NB4 (cell line): ENCODE measurements around the gene LPXN.

Source experiments
- DNase-seq: peaks from one replicate; pipeline ENCODE4 v3.0.0; 2010; ENCODE audit warnings: low read depth
- H3K4me3 ChIP-seq: one replicate; pipeline ENCODE4 v1.5.1; 2011; ENCODE audit warnings: mild to moderate bottlenecking, low read depth, low read length, moderate library complexity
- MAX ChIP-seq: IDR thresholded peaks from 2 replicates; pipeline ENCODE4 v1.6.1; 2011; ENCODE audit warnings: low read depth, low read length
- MYC ChIP-seq: IDR thresholded peaks from 2 replicates; pipeline ENCODE4 v1.6.1; 2011; ENCODE audit warnings: low read depth, low read length
- POLR2A ChIP-seq: IDR thresholded peaks from 2 replicates; pipeline ENCODE4 v1.6.1; 2011; ENCODE audit warnings: mild to moderate bottlenecking; ENCODE audit not compliant: insufficient read length; ENCODE audit errors: extremely low read depth
- TF ChIP-seq, protein P1 (sequence below): IDR thresholded peaks from one replicate; pipeline ENCODE4 v1.5.1; 2012; ENCODE audit warnings: low read depth, low read length

LPXN gene

GRCh38 chr11:58530236-58530635 lies 45.4 kb downstream of the LPXN start:
- H3K4me3 ChIP-seq: no peak overlapping the region
- no peak for DNase-seq
- TF ChIP-seq MAX (no peak), POLR2A (no peak), MYC (no peak)
- TF ChIP-seq, protein P1, sequence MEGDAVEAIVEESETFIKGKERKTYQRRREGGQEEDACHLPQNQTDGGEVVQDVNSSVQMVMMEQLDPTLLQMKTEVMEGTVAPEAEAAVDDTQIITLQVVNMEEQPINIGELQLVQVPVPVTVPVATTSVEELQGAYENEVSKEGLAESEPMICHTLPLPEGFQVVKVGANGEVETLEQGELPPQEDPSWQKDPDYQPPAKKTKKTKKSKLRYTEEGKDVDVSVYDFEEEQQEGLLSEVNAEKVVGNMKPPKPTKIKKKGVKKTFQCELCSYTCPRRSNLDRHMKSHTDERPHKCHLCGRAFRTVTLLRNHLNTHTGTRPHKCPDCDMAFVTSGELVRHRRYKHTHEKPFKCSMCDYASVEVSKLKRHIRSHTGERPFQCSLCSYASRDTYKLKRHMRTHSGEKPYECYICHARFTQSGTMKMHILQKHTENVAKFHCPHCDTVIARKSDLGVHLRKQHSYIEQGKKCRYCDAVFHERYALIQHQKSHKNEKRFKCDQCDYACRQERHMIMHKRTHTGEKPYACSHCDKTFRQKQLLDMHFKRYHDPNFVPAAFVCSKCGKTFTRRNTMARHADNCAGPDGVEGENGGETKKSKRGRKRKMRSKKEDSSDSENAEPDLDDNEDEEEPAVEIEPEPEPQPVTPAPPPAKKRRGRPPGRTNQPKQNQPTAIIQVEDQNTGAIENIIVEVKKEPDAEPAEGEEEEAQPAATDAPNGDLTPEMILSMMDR: no peak

DNA sequence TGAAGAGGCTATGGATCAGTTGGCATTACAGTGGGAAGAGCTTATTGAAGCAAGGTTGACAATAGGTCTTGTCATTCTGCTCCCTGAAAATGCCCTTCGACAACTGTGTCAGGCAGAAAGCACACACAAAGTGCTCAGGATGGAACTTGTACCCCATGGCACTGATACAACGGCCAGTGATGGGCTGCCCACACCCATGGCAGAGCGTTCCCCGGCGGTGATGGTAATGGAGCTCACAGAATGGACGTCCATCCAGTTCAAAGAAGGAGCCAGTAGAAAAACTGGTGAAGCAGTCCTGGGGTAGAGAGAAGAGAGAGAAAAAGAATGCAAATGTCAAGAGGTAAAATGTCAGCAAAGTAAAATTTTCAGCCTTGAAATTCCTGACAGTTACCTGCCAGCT lies 48.2 kb downstream of the LPXN start:
- DNase-seq: no peak
- H3K4me3 ChIP-seq: no peak overlapping the region
- TF ChIP-seq, protein P1: no peak
- TF ChIP-seq MAX (no peak), POLR2A (no peak), MYC (no peak)

- H3K4me3 ChIP-seq: no peak overlapping the region
- no peak for DNase-seq
- no peak for TF ChIP-seq MAX
- TF ChIP-seq, protein P1: no peak
- no peak for TF ChIP-seq POLR2A
- TF ChIP-seq MYC: no peak
Observed at GRCh38 chr11:58526721-58527120, 48.9 kb downstream of the LPXN start.

- no peak for TF ChIP-seq MYC
- no peak for TF ChIP-seq POLR2A
- TF ChIP-seq, protein P1: no peak
- no peak for TF ChIP-seq MAX
- DNase-seq: peak; percentile 77
- peak overlapping the region; percentile 4 for H3K4me3 ChIP-seq
Observed at GRCh38 chr11:58525037-58525614, 50.5 kb downstream of the LPXN start.

DNA sequence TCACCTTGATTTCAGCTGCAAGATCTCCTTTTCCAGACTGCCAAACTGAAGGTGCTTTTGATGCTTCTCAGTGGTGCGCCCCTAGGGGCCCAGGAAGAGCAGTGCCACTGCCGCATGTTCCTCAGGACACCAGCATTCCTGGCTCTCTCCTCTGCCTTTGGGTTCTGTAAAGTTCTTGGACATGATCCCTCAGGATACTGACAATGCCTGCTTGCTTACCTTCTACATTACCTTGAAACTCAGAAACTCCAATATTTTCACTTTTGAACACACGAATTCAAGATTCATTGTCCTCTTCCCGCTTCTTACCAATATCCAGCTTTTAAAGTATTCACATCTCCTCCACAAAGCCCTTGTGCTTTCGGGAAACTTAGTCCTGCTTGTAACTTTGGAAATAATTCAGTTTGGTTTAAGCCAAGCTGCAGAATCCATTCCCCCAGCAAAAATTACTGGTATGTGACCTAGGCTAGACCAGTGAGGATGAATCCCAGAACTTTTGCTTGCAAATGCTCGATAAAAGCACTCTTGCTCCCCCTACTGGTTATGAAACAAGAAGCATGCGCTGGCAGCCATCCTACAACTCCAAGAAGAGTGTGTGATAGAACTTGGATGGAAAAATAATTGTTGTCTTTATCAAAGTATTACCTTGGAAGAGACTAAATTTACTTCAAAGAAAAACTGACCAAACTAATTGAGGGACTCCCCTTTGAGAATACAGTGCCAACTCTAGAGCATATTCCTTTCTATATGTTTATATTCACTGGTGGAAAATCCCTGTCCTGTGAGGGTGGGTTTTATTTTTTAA lies 51.2 kb downstream of the LPXN start:
- DNase-seq: peak; percentile 85
- TF ChIP-seq MYC (no peak), POLR2A (no peak), MAX (peak; percentile 79)
- TF ChIP-seq, protein P1: peak; percentile 91

More for the DNA sequence above, 51.2 kb downstream of the LPXN start:
- H3K4me3 ChIP-seq: peak overlapping the region; percentile 4
